NCI-H446 treated with DMSO at 0.1 percent for 48 hours (cell line): ENCODE results near the gene MPLKIP.
"Not testable (repeated sequence)": the region's sequence is repeated elsewhere in the genome, so short reads cannot be mapped to it uniquely, and the experiment has no call there.

Experiments used
- DNase-seq: peaks from one replicate; lab custom pipeline; 2025; lab: John Stamatoyannopoulos, UW

Gene MPLKIP

DNA sequence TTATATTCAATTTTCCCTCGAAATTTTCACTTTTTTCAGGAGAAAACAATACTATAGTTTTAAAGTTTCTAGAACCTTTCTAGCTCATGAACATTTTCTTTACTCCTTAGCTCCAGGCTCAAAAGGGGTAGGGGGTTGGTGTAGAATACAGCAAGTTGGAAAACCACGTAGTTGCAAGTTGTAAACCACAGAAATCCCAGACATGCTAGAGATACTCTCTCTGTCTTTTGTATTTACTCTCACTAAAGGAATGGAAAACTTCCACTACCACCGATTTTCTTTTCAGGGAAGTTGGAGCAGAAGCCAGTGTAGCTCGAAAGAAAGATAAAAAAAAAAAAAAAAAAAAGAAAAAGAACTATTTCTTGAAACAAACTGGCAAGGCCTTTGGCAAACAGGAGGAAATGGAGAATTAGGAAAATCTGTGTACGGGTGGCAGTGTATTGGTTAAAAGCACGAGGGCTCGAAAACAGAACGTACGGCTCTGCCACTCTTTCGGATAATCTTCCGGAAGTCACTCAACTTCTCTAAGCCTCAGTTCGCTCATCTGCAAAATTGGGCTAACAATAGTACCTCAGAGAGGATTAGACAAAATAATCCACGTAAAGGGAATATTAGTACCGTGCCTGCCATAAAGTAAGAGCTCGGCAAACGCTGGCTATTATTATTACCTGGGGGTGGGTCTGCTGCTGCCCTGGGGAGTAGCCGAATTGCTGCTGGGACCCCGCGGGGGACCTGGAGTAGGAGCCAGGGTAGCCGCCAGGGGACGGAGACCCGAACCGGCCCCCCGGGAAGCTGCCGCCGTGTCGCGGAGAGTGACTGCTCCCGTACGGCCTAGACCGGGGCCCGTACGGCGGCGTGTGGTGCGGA, 628 bp downstream of the MPLKIP start:
- DNase-seq, result no peak

DNA sequence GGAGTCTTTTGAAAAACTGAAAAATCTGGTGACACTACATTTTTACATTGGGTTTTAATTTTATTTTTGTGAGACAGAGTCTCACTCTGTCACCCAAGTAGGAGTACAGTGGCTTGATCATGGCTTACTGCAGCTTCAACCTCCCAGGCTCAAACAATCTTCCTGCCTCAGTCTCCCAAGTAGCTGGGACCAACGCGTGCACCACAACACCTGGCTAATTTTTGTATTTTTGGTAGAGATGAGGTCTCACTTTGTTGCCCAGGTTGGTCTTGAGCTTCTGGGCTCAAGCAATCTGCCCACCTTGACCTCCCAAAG, 11.5 kb downstream of the MPLKIP start:
- no peak for DNase-seq

- not testable (repeated sequence) for DNase-seq
Observed at GRCh38 chr7:40122100-40122939, 12.1 kb downstream of the MPLKIP start.

DNA sequence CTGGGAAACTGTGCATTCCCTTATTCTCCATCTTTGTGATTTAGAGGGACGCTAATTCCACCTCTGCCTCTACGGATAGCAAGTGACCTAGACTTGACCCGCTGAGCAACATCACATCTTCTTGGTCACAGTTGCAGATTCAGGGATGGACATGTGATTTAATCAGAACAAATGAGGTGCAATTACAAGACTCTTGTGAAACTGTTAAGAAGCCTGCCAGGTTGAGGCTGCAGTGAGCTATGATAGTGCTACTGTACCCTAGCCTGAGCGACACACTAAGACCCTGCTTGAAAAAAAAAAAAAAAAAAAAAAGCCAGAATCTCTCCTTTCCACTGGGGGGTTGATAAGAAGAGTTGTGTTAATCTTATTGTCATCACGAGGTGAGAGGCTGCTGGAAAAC, 14.4 kb downstream of the MPLKIP start:
- DNase-seq, result no peak

GRCh38 chr7:40118201-40118600, 16.2 kb downstream of the MPLKIP start:
- not testable (repeated sequence) for DNase-seq

DNA sequence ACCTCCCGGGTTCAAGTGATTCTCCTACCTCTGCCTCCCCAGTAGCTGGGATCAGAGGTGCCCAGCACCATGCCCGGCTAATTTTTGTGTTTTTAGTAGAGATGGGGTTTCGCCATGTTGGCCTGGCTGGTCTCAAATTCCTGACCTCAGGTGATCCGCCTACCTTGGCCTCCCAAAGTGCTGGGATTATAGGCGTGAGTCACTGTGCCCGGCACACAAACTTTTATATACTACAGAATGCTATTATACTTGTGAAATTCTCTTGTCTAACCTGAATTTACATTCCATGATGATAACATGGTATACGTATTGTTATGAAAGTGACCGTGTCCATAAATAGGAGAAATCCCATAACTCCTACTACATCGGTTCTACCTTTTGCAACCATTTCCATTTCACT, 17.2 kb downstream of the MPLKIP start:
- not testable (repeated sequence) for DNase-seq

DNA sequence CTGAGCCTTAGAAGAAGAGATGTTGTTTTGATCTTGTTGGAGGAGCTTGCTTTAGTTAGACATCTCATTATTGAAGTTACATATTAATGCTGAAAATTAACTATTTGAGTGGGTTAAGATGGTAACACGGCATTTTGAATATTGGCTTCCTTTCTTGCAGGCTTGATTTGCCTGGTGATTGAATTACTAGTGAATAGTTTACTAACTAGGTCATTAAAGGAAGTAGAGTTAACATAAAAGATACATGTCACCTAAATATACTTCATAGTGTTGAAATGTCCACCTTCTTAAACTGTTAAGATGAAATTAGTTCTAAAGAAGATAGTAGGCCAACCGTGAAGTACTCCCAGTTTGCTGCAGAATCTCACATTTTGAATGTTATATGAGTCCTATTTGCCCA, 18.5 kb downstream of the MPLKIP start:
- no peak for DNase-seq

DNA sequence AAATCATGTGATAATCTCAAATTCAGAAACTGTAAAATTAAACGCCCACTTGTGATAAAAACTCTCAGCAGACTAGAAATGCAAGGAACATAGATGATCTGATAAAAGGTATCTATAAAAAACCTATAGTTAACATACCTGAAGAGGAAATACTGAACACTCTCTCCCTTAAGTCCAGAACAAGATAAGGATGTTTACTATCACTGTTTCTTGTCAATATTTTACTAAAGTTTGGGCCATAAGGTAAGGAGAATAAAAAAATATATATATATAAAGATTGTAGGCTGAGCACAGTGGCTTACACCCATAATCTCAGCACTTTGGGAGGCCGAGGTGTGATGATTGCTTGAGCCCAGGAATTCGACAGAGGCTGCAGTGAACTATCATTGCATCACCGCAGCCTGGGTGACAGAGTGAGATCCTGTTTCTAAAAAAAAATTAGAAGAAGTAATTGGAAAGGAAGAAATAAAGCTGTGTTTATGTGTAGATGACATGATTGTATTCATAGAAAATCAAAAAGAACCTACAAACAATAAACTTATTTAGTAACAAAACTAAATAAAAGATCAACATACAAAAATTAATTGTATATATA, 28.4 kb downstream of the MPLKIP start:
- no peak for DNase-seq

DNA sequence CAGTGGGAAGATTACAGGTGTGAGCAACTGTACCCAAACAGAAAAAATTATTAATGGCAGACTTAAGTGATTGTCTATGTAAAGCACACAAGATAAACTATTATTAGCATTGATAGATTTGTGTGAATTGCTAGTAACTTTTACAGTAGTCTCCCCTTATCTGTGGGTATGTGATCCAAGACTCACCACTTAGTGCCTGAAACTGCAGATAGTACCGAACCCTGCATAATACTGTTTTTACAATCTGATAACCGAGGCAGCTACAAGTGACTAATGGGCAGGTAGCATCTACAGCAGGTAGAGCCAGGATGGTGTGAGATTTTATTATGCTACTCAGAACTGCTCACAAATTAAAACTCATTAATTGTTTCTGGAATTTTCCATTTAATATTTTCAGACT, 31.5 kb downstream of the MPLKIP start:
- no peak for DNase-seq

DNA sequence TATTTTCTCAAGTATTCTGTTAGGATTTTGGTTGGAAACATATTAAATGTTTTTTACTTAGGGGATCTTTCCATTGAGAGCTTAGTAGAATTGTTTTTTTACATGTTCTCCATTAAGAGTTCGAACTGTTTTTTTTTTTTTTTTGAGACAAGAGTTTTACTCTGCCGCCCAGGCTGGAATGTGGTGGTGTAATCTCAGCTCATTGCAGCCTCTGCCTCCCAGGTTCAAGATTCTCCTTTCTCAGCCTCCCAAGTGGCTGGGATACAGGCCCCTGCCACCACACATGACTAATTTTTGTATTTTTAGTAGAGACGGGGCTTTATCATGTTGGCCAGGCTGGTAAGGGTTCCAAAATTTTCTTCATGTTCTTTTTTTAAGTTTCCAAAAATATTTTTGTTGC, 33.2 kb downstream of the MPLKIP start:
- DNase-seq, result no peak

DNA sequence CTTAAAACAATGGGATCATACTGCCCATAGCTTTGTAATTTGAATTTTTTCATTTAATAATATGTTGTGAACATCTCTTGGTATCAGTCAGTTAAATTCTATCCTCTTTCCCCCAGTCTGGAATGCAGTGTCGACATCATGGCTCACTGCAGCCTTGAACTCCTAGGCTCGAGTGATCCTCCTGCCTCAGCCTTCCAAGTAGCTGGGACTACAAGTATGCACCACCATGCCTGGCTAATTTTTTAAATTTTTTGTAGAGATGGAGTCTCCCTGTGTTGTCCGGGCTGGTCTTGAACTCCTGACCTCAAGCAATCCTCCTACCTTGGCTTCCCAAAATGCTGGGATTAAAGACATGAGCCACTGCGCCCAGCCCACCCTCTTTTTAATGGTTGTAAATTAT, 34.6 kb downstream of the MPLKIP start:
- no peak for DNase-seq

DNA sequence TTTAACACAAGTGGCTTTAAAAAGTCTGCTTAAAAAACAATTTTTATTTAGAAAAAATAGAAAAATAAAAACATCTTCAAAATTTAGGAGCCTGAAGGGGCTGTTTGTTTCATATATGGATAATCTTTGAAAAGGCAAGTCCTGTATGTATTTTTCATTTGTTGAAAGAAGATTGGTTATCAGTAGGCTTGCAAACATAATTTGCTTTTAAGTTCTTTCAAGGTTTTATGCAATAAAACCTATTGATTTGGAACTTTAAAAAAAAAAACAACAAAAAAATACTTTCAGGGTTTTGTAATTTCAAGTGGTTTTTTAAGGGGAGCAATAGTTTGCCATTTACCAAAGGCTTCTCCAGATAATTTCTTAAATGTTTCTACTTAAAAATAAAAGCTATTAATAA, 35.6 kb downstream of the MPLKIP start:
- DNase-seq, result no peak

- DNase-seq, result no peak
Observed at GRCh38 chr7:40097728-40098127, 36.7 kb downstream of the MPLKIP start.

DNA sequence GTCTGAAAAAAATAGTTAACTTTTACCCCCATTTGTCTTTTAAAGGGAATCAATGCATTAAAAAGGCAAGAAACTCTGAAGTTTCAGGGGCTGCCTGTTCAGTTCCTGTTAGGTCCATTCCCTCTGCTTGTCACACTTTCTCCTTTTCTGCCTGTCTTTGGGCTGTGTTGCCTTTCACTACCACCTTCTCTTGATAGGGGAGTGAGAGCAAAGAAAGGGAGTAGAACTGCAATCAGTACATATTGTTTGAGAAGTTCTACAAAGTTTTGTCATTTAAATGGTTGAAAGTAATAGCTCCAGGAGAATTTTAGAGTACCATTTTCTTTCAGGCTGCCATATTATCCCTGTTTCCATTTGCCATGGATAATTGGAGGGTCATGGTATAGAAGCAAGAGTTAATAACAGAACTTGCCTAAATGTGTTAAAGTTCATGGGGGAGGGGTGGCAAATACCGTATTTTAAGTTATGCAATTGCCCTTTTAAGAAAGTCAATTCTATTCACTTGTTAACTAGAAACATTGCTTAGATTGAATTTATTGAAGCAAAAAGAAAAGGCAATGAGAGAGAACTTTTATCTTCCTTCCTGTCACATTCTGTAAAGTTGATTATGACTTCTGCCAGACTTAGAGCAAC, 38.6 kb downstream of the MPLKIP start:
- DNase-seq, result no peak

DNA sequence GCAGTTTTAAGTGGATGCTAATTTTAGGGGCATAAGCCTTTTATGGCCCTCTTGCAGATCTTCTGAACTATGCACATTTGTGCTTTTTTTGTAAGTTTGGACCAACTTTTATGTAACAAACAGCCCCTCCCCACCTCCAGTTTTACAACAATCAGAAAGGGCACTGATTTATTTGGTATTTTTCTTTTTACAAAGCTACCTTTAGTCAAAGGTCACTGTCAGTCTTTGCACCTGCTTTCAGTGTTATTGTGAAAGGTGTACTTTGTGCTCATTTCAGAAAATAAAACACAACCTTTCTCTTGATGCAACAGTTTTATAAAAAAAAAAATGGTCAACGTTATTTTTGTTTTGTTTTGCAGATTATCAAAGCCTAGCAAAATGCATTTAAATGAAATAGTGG, 39.2 kb downstream of the MPLKIP start:
- no peak for DNase-seq

GRCh38 chr7:40093631-40094350, 40.6 kb downstream of the MPLKIP start:
- no peak for DNase-seq

- no peak for DNase-seq
Observed at GRCh38 chr7:40092182-40092581, 42.2 kb downstream of the MPLKIP start.

DNA sequence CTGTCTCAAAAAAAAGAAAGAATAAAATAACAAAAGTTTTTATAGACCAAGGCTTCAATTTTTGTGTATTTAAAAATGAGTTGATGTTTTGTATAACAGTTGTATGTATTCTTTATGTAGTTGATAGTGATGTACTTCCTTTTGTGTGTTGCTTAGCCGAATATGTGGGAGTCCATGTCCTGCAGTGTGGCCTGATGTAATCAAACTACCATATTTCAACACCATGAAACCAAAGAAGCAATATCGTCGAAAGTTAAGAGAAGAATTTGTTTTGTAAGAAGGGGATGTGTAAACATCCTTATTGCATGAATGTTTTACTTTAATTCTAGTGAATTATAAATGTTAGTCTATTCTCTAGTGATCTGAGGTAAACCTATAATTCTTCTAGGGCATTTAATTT, 56.6 kb downstream of the MPLKIP start:
- DNase-seq, result no peak
